ENCODE data around the gene PRRC1. TPM values are rescaled to one million over a fixed set of nuclear protein-coding genes. Genes with fewer than 3 reads are reported as not detected.

PRRC1 gene
- total RNA-seq, 6 donors from 2014 or later = 30.1 to 61.8 (median 45.5) TPM

- TF ChIP-seq POLR2AphosphoS5 (IDR thresholded peaks at IDR 0.05) = no peak
- 9% methylated on average over 10 of the region's 10 CpGs for WGBS, 2 donors
- ATAC-seq (ENCODE audit: low FRiP score in 2 of 2) = no peak
- Histone ChIP-seq H3K4me3 (peak overlapping the region; percentile 78 to 99 (median 92)), H3K4me1 (peaks cover 10 to 23% (median 14%) of the 10 kb centered on the region in 4 donors), H3K27ac (peak overlapping the region; percentile 71 to 89 (median 85)), H3K36me3 (peaks cover 0 to 11% (median 0%) of the 10 kb centered on the region in 4 donors), H3K9me3 (peaks cover 0 to 7% (median 0%) of the 10 kb centered on the region in 4 donors), H3K27me3 (no peaks in the 10 kb centered on the region)
- no peak for DNase-seq
Observed at GRCh38 chr5:127518319-127518621, 830 bp downstream of the PRRC1 start.

DNA sequence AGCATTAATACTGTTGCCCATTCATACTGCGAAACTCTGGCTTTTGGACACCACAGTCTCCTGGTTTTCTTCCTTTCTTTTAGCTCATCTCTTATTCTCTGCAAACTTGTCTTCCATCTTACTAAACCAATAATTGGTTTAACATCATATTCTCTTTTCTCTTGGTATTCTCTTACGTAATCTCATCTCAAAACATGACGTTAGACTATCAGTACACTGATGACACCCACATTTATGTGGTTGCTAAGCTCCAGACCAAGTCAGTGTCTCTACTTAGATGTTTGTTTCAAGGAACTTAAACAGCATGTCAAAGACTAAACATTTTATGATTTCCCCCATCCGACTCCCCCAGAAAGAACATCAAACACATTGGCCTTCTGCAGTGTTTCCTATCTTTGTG, 2.1 kb downstream of the PRRC1 start:
- no peak for ATAC-seq (ENCODE audit: low FRiP score in 2 of 2)
- no peak for TF ChIP-seq POLR2A (IDR thresholded peaks at IDR 0.05)
- TF ChIP-seq POLR2AphosphoS5 (IDR thresholded peaks at IDR 0.05) = no peak
- no peak for TF ChIP-seq EP300 (IDR thresholded peaks at IDR 0.05)
- no peak for TF ChIP-seq CTCF (IDR thresholded peaks at IDR 0.05)
- no peak overlapping the region for H3K27ac ChIP-seq
- H3K4me3 ChIP-seq = no peak overlapping the region
- WGBS, 2 donors = 69 to 84% methylated on average over 4 of the region's 4 CpGs
- H3K27me3 ChIP-seq = no peaks in the 10 kb centered on the region
- no peak for DNase-seq
- H3K36me3 ChIP-seq = peaks cover 5 to 23% (median 9%) of the 10 kb centered on the region in 4 donors
- H3K9me3 ChIP-seq = peaks cover 0 to 7% (median 0%) of the 10 kb centered on the region in 4 donors
- peaks cover 10 to 23% (median 14%) of the 10 kb centered on the region in 4 donors for H3K4me1 ChIP-seq

DNA sequence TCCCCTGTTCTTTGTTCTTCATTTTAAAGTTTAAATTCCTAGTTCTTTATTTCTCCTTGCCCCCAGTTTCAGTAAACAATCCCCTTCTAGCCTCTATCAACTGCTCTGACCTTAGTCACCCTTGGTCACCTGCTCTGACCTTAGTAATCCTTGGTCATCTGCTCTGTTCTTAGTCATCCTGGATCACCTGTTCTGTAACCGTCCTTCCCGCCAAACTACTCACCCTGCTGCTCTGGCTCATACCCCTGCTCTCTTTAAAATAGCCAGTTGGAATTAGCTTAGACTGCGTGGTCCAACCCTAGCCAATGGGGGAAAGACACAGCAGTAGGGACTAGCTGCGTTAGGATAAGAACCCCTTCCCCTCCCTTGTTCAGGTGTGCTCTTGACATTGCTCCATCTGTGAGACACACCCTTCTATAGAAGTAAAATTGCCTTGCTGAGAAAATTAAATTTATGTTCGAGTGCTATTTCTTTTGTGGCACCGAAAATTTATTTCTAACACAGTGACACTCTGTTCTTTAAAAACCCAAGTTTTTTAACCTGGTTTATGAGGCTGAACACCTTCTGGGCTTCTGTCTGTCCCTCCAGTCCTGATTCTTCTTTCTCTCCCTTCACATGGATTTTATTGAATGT, 3.8 kb downstream of the PRRC1 start:
- ATAC-seq (ENCODE audit: low FRiP score in 2 of 2) (no peak), DNase-seq (no peak)
- Histone ChIP-seq H3K36me3 (peaks cover 5 to 35% (median 21%) of the 10 kb centered on the region in 4 donors), H3K4me1 (peaks cover 10 to 23% (median 14%) of the 10 kb centered on the region in 4 donors), H3K4me3 (no peak overlapping the region), H3K27me3 (no peaks in the 10 kb centered on the region), H3K27ac (no peak overlapping the region), H3K9me3 (peaks cover 0 to 7% (median 0%) of the 10 kb centered on the region in 4 donors)
- TF ChIP-seq CTCF (IDR thresholded peaks at IDR 0.05) = no peak
- no peak for TF ChIP-seq POLR2A (IDR thresholded peaks at IDR 0.05)
- TF ChIP-seq EP300 (IDR thresholded peaks at IDR 0.05) = no peak
- TF ChIP-seq POLR2AphosphoS5 (IDR thresholded peaks at IDR 0.05) = no peak
- 93 to 98% methylated on average over 6 of the region's 6 CpGs for WGBS, 2 donors

- no peak for TF ChIP-seq POLR2A (IDR thresholded peaks at IDR 0.05)
- no peak for TF ChIP-seq CTCF (IDR thresholded peaks at IDR 0.05)
- TF ChIP-seq EP300 (IDR thresholded peaks at IDR 0.05) = no peak
- no peak for TF ChIP-seq POLR2AphosphoS5 (IDR thresholded peaks at IDR 0.05)
- Histone ChIP-seq H3K4me3 (no peak overlapping the region), H3K27ac (no peak overlapping the region), H3K36me3 (peaks cover 5 to 72% (median 30%) of the 10 kb centered on the region in 4 donors), H3K9me3 (peaks cover 0 to 7% (median 0%) of the 10 kb centered on the region in 4 donors), H3K27me3 (no peaks in the 10 kb centered on the region), H3K4me1 (peaks cover 0 to under 1% (median 0%) of the 10 kb centered on the region in 4 donors)
- WGBS, 2 donors = 100% methylated on average over 1 of the region's 1 CpG
- ATAC-seq (ENCODE audit: low FRiP score in 2 of 2) = no peak
- DNase-seq = no peak
Observed at GRCh38 chr5:127525181-127525580, 7.7 kb downstream of the PRRC1 start.

- TF ChIP-seq CTCF (IDR thresholded peaks at IDR 0.05) (no peak), POLR2AphosphoS5 (IDR thresholded peaks at IDR 0.05) (no peak), POLR2A (IDR thresholded peaks at IDR 0.05) (no peak), EP300 (IDR thresholded peaks at IDR 0.05) (no peak)
- H3K36me3 ChIP-seq = peaks cover 9 to 91% (median 35%) of the 10 kb centered on the region in 4 donors
- no peaks in the 10 kb centered on the region for H3K27me3 ChIP-seq
- H3K4me1 ChIP-seq = no peaks in the 10 kb centered on the region
- no peak overlapping the region for H3K4me3 ChIP-seq
- DNase-seq = no peak
- no peak overlapping the region for H3K27ac ChIP-seq
- WGBS, 2 donors = 84 to 86% methylated on average over 5 of the region's 5 CpGs
- H3K9me3 ChIP-seq = no peaks in the 10 kb centered on the region
- no peak for ATAC-seq (ENCODE audit: low FRiP score in 2 of 2)
Observed at GRCh38 chr5:127529904-127530682, 12.7 kb downstream of the PRRC1 start.
